ENCODE results near the gene IDNK.

IDNK gene

GRCh38 chr9:83649080-83649479 lies 26.1 kb downstream of the IDNK start:
- DNase-seq (ENCODE audit: low read depth), result peak; percentile 66
- no peak overlapping the region for H3K4me3 ChIP-seq (ENCODE audit: low read depth, low read length)
- peak; percentile 80 for TF ChIP-seq CTCF (IDR thresholded peaks at IDR 0.05; ENCODE audit: insufficient read depth, low read depth, low read length, missing control alignments)

GRCh38 chr9:83649515-83649914 lies 26.6 kb downstream of the IDNK start:
- H3K4me3 ChIP-seq (ENCODE audit: low read depth, low read length), result no peak overlapping the region
- no peak for TF ChIP-seq CTCF (IDR thresholded peaks at IDR 0.05; ENCODE audit: insufficient read depth, low read depth, low read length, missing control alignments)
- no peak for DNase-seq (ENCODE audit: low read depth)

GRCh38 chr9:83651558-83651957 lies 28.6 kb downstream of the IDNK start:
- TF ChIP-seq CTCF (IDR thresholded peaks at IDR 0.05; ENCODE audit: insufficient read depth, low read depth, low read length, missing control alignments), result no peak
- no peak for DNase-seq (ENCODE audit: low read depth)
- no peak overlapping the region for H3K4me3 ChIP-seq (ENCODE audit: low read depth, low read length)

- no peak for TF ChIP-seq CTCF (IDR thresholded peaks at IDR 0.05; ENCODE audit: insufficient read depth, low read depth, low read length, missing control alignments)
- DNase-seq (ENCODE audit: low read depth), result no peak
- H3K4me3 ChIP-seq (ENCODE audit: low read depth, low read length), result no peak overlapping the region
Observed at GRCh38 chr9:83652433-83652832, 29.5 kb downstream of the IDNK start.

- no peak overlapping the region for H3K4me3 ChIP-seq (ENCODE audit: low read depth, low read length)
- no peak for DNase-seq (ENCODE audit: low read depth)
- no peak for TF ChIP-seq CTCF (IDR thresholded peaks at IDR 0.05; ENCODE audit: insufficient read depth, low read depth, low read length, missing control alignments)
Observed at GRCh38 chr9:83655433-83655832, 32.5 kb downstream of the IDNK start.

GRCh38 chr9:83656032-83656680 lies 33.2 kb downstream of the IDNK start:
- no peak for TF ChIP-seq CTCF (IDR thresholded peaks at IDR 0.05; ENCODE audit: insufficient read depth, low read depth, low read length, missing control alignments)
- H3K4me3 ChIP-seq (ENCODE audit: low read depth, low read length), result no peak overlapping the region
- peak; percentile 53 for DNase-seq (ENCODE audit: low read depth)

- TF ChIP-seq CTCF (IDR thresholded peaks at IDR 0.05; ENCODE audit: insufficient read depth, low read depth, low read length, missing control alignments), result no peak
- peak; percentile 58 for DNase-seq (ENCODE audit: low read depth)
- H3K4me3 ChIP-seq (ENCODE audit: low read depth, low read length), result no peak overlapping the region
Observed at GRCh38 chr9:83656952-83657351, 34.0 kb downstream of the IDNK start.
